ENCODE measurements around the gene OS9.

DNA sequence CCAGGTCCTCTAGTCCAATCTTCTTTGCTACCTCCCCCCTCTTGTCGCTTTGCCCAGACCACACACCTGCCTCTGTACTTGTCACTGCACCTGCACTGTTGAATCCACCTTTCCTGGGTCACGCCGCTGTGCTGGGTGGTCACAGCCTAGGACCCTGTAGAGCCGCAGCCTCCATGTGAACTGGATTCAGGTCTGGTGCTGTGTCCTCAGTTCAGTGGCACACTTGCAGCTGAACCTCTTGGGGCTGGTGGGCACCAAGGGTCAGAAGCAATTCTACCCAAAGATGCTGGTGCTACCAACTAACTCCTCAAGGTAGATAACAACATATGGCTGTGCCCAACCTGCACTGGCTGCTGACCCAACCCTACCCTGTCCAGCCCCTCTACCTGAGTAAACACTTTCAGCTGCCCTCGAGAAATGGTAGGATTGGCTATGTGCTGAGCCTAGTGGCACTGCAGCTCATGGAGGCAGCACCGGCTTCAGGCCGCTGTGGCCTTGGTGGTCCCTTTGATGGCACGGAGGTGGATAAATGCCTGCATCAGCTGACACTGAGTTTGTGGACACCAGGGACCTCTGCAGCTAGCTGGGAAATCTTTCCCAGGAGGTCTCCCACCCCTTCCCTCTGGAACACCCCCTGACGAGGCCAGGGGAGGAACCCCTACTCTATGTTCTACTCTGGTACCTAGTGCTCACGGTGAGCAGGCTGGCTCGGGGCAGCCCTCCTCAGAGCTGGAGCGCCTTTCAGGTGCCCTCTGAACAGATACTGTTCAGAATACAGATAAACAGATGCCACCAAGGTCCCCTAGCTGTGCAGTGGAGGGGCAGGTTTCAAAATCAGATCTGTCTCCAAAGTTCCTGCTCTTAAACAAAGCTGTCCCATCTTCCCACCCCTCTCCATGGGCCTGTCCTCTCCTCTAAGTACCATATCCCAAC is 30.3 kb downstream of the OS9 start:
- TF ChIP-seq, protein P1, sequence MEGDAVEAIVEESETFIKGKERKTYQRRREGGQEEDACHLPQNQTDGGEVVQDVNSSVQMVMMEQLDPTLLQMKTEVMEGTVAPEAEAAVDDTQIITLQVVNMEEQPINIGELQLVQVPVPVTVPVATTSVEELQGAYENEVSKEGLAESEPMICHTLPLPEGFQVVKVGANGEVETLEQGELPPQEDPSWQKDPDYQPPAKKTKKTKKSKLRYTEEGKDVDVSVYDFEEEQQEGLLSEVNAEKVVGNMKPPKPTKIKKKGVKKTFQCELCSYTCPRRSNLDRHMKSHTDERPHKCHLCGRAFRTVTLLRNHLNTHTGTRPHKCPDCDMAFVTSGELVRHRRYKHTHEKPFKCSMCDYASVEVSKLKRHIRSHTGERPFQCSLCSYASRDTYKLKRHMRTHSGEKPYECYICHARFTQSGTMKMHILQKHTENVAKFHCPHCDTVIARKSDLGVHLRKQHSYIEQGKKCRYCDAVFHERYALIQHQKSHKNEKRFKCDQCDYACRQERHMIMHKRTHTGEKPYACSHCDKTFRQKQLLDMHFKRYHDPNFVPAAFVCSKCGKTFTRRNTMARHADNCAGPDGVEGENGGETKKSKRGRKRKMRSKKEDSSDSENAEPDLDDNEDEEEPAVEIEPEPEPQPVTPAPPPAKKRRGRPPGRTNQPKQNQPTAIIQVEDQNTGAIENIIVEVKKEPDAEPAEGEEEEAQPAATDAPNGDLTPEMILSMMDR (IDR thresholded peaks at IDR 0.05; ENCODE audit: borderline replicate concordance, extremely low read depth, low read length, poor library complexity, severe bottlenecking) = no peak
- TF ChIP-seq EZH2 (IDR thresholded peaks at IDR 0.05; ENCODE audit: borderline replicate concordance, low read depth, low read length, severe bottlenecking) = no peak

All from DND-41 (cell line).